Left lobe of liver (tissue), 2 donors: ENCODE results near the gene DIP2C. TPM values are rescaled to one million over a fixed set of nuclear protein-coding genes. Genes with fewer than 3 reads are reported as not detected.
"Not testable (repeated sequence)": the region's sequence is repeated elsewhere in the genome, so short reads cannot be mapped to it uniquely, and the experiment has no call there.

Experiments used
- ATAC-seq: fragments of 200-7000 bp; cut with Tn5 transposase; one replicate; pipeline ENCODE4 v1.9.1; 2020; ENCODE audit warnings: mild to moderate bottlenecking, moderate library complexity
- DNase-seq: peaks from one replicate; pipeline ENCODE4 v3.0.0-alpha.2; 2020; ENCODE audit warnings: low spot score
- total RNA-seq: library from RNA; stranded (reverse); gene quantifications from one replicate; pipeline ENCODE4 v1.2.1, GENCODE V29; 2021
- donor health status: DM: no; HTN: no; CAD: no; lungs with moderate emphysema.
- donor health status: DM: no; HTN: yes; CAD: no.

Gene DIP2C
- total RNA-seq, 1 donor from 2014 or later: 13.9 TPM

DNA sequence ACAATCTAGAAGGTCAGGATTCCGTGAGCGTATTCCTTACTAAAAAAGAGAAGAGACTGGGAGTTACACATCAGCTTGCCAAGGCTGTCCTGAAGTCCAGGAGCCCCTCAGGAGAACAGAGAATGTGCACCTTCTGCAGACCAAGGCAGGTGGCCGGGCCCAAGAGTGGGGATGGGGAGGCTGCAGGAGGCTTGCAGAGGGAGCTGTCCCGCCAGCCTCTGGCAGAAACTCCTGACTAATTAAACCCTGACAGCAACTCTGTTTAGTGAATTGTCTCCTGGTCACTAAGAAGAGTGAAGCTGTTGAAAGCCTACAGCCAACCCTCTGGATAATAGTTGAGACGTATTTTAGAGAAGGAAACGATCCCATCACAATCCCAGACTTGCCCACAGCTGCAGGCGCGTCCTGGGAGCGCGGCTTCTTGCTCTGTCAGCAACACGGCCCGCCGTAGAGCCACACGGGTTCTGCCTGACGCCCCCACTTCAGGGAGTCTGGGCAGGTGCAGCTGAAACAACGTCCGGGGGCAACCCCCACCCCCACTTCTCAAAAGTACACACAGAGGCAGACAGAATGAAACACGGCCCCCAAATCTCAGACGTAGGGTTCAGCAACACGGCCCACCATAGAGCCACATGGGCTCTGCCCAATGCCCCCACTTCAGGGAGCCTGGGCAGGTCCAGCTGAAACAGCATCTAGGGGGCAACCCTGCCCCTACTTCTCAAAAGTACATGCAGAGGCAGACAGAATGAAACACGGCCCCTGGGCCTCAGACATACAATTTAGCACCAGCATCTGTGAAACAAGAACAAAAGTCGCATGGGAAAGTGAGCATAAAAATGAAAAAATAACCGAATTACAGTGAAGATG, 45.2 kb downstream of the DIP2C start:
- DNase-seq (no peak), ATAC-seq (no peak)

DNA sequence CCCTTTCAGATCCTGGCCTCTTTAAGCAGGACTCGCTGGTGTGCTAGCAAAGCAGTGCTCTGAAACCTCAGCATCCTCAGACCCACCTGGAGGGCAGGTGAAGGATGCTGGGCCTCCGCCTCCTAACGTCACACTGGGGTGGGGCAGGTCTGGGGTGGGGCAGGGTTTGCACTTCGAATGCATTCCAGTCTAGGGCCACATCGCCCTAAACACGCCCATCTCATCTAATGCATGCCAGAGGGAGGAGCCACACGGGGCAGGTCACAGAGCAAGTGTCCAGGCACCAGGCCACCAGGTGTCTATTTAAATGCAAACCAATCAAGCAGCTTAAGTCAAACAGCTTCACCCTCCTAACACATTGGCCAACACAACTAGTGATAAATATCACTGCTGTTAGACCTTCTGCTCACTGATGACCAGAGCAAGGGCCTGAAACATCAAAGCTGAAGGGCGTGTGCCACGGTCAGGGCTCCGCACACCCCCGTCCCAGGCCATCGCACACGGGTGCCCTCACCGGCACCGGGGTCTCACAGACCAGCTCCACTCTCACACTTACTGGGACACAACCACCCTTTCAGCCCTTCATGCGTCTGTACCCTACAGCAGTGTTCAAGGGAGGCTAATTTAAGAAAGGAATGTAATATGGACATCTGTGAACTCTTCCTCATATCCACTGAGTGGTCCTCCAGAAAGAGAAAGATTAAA, 47.1 kb downstream of the DIP2C start:
- no peak for DNase-seq
- peak; percentile 47 for ATAC-seq

DNA sequence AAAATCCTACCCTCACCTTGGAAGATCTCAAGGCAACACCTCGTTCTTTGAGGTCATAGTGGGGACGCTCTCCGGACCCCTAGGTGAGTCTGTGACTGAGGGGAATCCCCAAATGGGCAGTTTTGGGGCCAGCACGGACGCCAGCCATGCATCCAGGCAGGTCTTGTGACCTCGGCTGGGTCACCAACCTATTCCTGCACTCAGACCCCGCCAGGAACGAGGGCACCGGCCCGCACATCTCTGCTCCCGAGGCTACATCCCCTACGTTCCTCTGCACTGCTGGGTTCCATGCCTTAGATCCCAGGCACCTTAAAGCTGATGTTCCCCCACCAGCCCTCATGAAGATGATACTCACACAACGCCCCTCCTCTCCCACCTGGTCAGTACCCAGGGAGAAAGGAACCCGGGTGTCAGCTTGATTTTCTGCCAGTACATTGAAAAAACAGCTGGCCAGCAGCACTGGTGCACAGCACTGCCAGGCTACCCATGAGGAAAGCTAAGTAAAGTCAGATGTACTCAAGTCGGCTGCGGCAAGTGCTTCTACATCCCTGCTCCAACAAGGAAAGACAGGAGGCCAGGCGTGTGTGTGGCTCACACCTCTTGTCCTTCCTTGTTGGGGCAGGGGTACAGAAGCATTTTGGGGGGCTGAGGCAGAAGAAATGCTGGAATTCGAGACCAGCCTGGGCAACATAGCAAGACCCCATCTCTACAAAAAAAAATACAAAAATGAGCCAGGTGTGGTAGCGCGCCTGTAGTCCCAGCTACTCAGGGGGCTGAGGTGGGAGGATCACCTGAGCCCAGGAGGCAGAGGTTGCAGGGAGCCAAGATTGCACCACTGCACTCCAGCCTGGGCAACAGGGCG, 48.1 kb downstream of the DIP2C start:
- no peak for ATAC-seq
- DNase-seq: no peak

DNA sequence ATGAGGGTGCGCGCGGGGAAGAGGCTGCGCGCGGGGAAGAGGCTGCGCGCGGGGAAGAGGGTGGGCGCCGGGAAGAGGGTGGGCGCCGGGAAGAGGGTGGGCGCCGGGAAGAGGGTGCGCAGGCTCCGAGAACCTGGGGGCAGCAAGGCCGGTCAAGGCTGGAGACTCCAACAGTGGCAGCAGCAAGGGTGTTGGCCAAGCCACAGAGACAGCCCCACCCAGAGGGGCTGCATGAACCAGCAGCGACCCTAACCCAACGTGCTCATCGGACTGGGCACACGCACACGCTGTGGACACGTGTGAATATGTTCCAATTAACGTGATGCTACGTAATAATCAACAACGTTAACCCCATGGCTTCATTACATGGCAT, 48.8 kb downstream of the DIP2C start:
- no peak for DNase-seq
- ATAC-seq: no peak

DNA sequence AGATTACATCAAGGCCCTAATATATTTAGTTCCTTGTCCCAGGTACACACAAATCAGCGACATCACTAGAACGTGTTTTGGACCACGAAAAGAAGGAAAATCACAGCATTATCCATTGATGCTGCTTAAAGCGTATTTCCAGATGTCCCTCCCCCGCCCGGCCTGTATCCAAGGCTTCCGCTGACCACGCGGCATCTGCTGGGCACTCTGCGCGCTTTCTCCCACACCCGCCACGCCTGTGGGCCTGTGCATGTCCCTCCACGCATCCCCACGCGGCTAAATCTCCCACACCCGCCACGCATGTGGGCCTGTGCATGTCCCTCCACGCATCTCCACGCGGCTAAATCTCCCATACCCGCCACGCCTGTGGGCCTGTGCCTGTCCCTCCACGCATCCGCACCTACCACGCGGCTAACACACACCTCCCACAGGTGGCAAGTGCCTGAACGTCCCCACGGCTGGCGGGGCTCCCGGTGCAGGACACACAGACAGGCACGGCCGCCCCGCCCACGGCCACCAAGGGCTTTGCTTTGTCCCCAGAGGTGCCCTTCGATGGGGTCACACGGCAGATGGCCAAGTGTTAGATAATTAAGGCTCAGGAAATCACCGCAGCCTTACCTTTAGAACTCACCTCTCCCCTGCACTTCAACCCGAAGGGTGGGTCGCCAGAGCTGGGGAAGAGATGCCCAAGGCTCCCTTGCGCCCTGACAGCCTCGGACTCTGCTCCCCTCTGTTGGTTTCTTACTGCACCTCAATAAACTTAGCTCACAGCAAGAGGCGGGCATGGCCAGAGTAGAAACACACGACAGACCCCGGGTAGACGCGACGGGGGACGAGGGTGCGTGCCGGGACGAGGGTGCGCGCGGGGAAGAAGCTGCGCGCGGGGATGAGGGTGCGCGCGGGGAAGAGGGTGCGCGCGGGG, 49.5 kb downstream of the DIP2C start:
- ATAC-seq (no peak), DNase-seq (no peak)

DNA sequence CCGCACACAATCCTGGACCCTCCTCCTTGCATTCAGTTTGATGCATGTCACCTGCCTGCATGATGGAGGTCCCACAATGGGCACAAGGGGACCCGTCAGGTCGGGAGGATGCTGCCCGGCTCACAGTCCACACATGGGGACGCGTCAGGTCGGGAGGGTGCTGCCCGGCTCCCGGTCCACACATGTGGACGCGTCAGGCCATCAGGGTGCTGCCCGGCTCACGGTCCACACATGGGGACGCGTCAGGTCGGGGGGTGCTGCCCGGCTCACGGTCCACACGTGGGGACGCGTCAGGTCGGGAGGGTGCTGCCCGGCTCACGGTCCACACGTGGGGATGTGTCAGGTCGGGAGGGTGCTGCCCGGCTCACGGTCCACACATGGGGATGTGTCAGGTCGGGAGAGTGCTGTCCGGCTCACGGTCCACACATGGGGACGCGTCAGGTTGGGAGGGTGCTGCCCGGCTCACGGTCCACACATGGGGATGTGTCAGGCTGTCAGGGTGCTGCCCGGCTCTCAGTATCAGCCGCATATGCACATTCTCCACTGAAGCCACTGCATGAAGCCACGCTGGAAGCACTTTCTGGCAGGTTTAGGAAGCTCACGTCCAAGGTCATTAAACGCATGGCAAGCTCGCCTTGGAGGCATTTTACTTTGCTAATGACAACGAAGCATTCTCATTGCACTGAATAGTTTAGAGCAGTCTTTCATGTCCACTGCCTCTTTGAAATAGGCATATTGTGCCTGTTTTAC, 50.3 kb downstream of the DIP2C start:
- no peak for ATAC-seq
- DNase-seq: no peak

DNA sequence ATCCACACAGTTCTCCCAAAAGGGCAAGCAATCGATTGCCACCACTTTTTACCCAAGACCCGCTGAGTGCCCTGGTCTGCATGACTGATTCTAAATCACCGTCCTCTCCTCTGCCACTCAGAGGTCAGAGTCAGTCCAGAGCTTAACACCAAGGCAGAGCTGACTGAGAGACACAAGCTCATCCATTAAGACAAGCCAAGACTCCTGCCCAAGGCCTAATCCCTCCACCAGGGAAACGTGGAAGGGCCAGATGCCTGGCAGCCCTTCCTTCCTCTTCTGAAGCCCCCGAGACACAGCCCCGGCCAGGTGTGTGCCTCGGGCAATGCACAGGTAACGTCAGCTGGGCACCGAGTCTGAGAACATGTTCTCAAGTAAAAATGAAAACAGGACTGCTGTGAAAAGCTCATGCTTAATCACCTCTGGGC, 51.7 kb downstream of the DIP2C start:
- DNase-seq: no peak

DNA sequence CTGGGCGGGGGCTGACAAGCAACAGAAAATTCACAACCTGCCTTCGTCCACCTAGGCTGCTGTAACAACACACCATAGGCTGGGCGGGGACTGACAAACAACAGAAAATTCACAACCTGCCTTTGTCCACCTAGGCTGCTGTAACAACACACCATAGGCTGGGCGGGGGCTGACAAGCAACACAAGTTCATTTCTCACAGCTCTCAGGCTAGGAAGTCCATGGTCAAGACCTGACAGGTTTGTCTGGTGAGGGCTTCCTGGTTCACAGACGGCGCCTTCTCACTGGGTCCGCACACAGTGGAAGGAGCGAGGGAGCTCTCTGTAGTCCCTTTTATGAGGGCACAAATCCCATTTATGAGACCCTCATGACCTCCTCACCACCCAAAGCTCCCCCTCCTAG, 52.2 kb downstream of the DIP2C start:
- no peak for DNase-seq
- ATAC-seq: no peak

More for the DNA sequence above, 51.7 kb downstream of the DIP2C start:
- no peak for ATAC-seq

DNA sequence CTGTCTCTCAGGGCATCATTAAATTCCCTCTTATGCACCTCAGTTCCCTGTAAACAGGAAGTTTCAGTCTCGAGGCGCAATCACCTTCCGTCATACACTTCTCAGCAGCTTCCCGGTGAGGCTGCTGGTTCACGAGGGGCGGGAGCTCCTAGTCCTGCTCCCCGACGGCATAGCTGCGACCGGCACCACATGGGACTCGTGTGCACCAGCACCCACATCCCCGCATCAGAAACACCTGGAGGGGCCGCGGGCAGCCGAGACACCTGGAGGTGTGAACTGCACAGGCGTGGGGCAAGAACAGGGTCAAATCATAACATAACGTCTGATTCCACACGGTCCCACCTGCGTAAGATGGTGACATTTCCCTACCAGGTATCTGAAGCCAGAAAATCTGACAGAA, 52.7 kb downstream of the DIP2C start:
- no peak for ATAC-seq
- DNase-seq: no peak

DNA sequence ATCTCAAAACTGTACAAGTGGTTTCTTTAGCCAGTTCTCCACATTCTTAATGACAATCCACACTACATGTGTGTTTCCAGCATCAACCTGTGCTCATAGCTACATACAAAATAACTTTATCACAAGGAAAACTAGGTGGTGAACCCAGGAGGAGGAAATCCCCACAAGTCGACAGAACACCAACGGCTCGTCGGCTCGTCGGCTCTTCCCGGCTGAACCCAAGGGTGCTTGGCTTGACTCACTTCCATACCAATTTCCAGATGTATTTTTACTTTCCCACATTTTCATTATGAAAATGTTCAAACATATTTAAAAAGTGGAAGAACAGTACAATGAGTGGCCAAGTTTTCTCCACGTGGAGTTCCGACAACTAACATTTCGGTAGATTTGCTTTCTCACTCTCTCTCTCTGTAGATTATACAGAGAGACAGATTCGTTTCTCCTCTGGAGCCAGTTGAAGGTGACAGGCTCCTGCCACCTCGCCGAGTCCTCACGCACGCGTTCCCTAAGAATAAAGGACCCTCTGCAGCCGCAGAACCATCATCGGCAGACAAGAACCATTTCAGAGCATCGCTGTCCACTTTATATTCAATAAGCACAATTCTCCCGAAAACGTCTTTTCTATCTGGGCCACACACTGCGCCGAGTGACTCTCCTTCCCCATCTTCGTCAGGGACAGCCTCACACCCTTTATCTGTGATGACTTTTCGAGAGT, 53.3 kb downstream of the DIP2C start:
- no peak for ATAC-seq
- DNase-seq: no peak

DNA sequence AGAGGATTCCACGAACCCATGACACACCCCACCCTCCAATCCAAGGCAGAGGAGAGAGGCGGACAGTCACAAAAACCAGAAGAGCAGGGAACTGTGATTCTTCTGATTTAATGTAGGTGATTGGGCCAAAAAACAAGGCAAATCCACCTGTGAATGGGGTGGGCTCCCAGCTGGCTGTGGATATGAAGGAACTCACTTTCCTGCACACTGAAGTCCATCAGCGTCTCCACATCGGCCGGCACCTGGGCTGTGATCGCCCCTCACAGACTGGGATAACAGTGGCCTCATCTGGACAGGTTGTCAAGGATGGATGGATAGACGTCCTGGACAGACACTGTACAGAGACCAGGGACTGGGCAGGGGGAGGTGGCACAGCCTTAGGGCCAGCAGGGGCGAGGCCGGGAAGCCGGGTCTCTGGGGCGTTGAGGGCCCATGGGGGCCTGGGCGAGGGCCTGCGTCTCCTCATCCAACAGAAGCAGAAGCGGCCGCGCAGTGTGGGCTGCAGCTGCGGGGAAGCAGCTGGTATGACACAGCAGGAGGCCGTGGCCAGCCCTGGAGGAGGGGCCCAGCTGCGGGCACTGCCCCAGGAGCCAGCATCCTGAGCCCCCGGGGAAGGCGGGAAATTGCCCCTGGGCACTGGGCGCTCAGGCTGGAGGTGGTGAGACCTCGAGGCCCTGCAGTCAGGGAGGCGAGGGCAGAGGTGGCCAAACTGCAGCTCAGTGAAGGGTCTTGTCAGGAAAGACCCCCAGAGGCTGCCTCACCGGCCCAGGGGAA, 54.2 kb downstream of the DIP2C start:
- DNase-seq: no peak
- ATAC-seq: no peak

DNA sequence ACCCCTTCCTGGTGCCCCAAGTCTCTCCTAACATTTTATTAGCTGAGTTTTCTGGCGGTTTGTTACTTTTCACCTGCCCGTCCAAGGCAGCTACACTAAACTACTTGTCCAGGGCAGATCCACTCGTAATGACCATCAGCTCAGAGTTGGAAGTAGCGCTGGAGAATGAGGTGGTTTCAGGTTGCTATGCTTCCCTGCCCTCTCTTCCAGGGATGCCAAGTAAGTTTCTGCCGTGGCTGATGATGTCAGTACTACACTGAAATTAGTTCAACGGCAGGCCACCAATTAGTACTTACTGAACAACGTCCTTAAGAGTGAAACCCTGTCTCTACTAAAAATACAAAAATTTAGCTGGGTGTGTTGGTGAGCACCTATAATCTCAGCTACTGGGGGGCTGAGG, 55.2 kb downstream of the DIP2C start:
- ATAC-seq (no peak), DNase-seq (no peak)

DNA sequence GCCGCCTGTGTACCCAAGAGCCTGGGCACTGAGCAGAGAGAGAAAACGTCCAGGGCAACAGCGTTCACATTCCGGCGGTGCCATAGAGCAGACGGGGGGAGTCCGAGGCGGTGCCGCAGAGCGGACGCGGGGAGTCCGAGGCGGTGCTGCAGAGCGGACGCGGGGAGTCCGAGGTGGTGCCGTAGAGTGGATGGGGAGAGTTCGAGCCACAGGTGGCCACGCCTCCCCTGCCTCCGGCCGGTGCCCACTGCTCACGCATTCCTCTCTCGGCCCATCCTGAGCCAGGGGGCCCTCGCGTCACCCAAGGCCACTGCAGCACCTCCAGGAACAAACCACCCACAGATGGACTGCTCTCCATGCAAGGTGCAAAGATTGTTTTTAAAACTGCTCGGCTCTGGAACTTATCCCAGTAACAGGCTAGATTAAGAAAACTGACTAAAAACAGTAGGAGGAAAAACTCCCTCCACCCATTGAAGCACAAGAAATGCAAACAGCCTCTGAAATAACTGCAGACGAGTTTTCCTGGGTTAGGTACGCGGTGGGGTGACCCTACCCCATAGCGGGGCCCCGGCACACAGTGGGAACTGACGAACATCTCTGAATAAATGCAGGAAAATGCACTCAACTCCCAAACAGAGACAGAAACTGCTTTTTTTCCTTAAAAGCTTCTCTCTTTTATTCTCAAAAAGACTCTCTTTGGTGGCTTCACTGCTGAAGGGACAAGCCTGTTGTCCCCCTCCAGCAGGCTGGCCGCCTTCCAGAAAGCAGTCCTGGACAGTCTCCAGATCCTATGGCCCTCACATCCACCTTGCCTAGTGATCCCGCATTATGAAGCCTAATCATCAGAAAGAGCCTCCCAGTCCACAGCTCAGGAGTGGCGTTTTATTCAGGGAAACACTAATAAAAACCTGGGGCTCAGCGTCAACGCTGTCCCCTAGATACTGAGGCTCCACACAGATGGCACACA, 55.9 kb downstream of the DIP2C start:
- ATAC-seq (peak; percentile 54), DNase-seq (no peak)

DNA sequence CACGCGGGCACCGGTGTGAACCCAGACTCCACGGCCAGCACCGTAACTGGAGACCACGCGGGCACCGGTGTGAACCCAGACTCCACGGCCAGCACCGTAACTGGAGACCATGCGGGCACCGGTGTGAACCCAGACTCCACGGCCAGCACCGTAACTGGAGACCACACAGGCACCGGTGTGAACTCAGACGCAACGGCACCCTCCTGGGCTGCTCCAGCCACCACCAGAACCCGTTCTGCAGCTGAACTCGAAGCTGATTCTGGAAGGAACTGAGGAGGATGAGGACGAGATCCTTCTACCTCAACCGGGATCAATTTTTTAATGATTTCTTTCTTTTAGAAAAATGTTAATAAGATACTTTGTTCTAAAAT, 56.7 kb downstream of the DIP2C start:
- ATAC-seq, DNase-seq: not testable (repeated sequence)

DNA sequence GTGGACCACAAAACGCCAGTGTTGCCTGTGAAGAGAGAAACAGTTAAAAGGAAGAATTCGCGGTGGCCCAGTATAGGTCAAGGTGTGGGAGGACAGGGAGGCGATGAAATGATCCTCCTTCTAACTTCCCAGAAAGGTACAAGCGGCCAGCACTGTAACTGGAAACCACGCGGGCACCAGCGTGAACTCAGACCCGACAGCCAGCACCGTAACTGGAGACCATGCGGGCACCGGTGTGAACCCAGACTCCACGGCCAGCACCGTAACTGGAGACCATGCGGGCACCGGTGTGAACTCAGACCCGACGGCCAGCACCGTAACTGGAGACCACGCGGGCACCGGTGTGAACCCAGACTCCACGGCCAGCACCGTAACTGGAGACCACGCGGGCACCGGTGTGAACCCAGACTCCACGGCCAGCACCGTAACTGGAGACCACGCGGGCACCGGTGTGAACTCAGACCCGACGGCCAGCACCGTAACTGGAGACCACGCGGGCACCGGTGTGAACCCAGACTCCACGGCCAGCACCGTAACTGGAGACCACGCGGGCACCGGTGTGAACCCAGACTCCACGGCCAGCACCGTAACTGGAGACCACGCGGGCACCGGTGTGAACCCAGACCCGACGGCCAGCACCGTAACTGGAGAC, 57.2 kb downstream of the DIP2C start:
- DNase-seq, ATAC-seq: not testable (repeated sequence)

DNA sequence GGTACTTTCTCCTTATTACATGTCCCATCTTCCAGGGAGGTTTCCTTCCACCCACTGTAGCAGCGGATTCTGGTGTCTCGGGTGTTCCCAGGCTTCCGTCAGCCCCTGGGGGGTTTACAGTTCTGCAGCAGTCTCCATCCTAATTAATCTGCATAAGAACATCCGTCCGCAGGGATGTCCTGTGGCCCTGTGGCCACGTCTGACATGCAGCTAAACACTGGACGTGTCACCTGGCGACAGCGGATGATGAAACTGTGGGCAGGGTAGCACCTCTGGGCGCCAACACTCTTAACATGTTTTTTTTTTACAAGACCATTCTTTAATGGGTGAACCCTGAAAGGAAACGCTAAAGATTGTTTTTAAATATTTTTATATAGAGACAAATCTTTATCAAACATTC, 58.2 kb downstream of the DIP2C start:
- ATAC-seq: no peak
- DNase-seq: no peak
